UCSD-AML1 (cell line): ENCODE data around the gene AP5Z1.
"Not testable (repeated sequence)": the region's sequence is repeated elsewhere in the genome, so short reads cannot be mapped to it uniquely, and the experiment has no call there.

ENCODE experiments used
- DNase-seq: peaks from one replicate; lab custom pipeline; 2025; ENCODE audit not compliant: unreplicated experiment; lab: John Stamatoyannopoulos, UW

AP5Z1 gene

DNA sequence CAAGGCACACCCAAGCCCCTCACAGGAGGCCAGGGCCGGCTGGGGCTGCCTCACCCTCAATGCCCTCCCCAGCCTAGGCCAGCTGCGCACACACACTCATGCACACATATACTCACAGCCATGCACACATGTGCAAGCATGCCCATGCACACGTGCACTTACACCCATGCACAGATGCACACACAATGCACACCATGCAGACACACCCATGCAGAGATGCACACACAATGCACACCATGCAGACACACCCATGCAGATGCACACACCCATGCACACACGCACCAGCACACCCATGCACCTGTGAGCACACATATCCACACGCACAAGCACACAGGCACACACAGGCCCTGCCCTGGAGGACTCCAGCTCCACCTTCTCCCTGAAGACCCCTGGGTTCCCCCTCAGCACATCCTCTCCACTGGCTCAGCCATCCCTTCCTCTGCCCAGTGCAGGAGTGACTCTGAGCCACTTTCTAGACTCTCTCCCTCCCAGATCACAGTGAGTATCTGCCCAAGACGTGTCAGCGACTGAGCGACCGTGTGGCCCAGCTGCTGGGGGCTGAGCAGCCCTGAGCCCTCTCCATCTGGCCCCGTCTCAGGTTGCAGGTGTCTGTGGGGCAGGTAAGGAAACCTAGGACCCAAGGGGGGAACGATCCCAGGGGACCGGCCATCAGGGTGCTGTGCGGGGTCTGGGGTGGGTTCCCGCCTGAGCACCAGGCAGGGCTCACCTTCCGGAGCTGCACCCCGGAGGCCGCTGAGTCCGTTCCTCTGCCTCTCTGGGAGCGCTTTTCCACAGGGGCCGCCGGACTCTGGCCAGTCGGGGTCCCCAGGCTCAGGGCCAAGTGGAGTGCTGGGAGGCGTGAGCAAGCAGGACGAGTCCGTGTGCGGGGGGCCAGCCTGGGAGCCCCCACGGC, 25.8 kb downstream of the AP5Z1 start:
- no peak for DNase-seq

DNA sequence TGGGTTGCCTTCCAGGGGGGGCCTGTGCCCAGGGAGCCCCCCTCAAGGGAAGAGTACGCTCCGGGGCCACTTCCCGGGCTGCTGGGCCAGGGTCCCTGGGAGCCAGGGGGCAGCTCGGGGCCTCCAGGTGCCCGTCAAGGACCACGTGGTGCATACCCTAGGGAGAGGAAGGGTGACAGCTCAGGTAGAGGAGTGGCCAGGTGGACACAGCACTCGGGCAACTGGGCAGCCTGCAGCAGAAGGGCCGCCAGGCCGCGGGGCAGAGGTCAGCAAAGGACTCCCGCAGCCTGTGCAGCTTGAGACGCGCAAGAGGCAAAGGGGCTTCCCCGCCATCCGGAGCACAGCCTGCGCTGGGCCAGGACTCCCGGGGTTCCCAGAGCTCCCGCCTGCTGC, 26.4 kb downstream of the AP5Z1 start:
- no peak for DNase-seq

DNA sequence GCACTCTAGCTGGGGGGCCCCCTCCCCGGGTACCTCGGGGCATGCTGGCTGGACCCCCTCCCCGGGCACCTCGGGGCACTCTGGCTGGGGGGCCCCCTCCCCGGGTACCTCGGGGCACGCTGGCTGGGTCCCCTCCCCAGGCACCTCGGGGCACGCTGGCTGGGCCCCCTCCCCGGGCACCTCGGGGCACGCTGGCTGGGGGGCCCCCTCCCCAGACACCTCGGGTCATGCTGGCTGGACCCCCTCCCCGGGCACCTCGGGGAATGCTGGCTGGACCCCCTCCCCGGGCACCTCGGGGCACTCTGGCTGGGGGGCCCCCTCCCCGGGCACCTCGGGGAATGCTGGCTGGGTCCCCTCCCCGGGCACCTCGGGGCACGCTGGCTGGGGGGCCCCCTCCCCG, 27.2 kb downstream of the AP5Z1 start:
- DNase-seq, result not testable (repeated sequence)

DNA sequence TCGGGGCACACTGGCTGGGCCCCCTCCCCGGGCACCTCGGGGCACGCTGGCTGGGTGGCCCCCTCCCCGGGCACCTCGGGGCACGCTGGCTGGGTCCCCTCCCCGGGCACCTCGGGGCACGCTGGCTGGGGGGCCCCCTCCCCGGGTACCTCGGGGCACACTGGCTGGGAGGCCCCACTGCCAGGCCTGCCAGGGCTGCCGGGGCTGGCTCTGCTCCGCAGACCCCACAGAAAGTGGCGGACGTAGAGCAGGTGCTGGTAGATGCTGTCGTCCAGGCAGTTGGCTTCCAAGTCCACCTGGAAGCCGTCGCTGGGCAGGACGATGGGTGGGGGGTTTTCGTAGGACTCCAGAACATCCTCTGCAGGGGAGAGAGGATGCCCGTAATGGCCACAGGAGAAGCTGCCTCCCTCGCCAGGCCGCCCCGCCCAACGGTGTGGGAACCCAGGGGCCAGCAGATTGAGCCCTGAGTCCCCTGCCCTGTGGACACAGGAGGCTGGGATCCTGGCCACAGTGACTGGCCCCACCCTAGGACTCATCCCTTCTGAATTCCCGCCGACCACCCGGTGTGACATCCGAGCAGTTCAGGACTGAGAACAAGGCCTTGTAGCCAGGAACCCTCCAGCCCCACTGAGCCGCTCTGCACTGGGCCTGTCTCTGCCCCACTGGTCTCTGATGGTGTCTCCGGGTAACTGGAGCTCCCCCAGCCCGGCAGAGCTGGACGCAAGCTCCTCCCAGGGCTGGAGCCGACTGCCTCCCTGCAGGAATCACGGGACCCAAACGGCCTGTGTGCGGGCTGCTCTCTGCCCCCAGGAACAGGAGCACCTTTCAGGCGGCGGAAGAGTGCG, 28.2 kb downstream of the AP5Z1 start:
- DNase-seq, result no peak

DNA sequence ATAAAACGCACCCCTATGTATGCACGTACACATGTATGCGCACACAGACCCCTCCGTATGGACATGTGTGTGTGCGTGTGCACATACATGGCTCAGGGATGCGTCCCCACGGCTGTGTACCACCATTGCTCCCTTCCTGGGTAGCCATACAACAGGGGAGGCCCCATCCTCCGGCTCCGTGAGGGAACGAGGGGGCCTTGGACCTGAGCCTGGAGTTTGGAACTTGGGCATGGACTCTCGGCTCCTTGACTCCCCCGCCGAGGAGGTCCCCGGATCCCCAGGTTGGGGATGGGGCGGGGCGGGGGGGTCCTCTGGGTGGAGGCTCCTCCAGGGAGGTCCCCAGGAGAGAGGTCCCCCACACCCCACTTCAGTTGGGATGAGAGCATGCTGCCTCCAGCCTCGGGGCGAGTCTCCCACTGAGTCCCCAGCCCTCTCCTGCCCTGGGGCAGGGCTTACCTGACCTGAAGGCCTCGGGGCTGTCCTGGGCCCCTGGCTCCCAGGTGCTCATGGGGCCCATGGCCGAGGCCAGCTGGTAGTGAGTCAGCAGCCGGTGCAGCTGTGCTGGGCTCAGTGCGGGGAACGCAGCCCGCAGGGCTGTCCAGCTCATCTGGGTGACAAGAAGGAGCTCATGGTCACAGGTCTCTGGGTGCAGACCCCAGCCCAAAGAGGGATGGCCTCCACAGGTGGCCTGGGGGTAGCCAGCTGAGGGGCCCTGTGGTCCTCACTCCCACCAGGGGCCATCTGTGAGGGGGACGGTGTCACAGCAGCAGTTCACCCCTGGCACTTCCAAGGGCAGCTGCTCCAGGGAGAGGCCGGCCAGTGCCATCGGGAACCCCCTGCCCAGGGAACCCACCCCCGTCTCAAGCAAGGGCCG, 29.9 kb downstream of the AP5Z1 start:
- no peak for DNase-seq

DNA sequence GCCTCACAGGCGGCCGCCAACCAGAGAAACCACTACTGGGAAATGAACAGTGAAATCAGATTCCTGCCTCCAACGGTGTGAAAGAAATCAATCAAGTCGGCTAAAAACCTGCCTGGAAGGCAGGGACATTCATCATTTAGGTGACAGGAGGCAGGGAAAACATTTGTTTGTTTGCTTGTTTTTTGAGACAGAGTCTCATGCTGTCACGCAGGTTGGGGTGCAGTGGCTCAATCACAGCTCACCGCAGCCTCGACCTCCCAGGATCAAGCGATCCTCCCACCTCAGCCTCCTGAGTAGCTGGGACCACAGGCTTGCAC, 30.5 kb downstream of the AP5Z1 start:
- no peak for DNase-seq

DNA sequence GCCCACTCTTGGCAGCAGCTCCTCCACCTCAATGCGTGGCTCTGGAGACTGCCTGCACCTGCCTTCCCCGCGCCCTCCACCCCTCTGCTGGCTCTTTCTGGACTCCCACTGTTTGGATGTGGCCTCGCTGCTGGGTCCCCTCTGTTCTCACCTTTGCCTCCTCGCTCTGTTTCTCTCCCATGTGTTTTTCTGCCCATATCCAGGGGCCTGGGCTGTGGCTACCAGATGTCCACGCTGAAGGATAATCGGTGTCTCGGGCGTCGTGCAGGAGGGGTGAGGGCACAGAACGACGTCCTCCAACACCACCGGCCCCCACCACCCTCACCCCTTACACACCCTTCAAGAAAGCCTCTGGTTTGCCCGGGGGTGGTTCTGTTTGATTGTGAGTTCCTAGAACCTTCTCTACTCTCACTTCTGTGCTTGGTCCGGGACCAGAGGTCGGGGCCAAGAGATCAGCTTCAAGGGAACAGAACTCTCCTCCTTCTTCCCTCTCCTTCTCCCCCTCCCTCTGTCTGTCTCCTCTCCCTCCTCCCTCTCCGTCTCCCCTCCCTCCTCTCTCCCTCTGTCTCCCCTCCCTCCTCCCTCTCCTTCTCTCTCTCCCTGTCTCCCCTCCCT, 31.7 kb downstream of the AP5Z1 start:
- no peak for DNase-seq

DNA sequence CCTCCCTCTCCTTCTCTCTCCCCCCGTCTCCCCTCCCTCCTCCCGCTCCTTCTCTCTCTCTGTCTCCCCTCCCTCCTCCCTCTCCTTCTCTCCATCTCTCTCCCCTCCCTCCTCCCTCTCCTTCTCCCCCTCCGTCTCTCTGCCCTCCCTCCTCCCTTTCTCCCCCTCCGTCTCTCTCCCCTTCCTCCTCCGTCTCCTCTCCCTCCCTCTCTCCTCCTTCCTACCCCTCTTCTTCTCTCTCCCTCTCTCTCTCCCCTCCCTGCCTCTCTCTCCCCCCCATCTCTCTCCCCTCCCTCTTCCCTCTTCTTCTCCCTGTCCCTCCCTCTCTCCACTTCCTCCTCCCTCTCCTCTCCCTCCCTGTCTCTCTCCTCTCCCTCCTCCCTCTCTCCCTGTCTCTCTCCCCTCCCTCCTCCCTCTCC, 32.2 kb downstream of the AP5Z1 start:
- DNase-seq, result peak; percentile 8

DNA sequence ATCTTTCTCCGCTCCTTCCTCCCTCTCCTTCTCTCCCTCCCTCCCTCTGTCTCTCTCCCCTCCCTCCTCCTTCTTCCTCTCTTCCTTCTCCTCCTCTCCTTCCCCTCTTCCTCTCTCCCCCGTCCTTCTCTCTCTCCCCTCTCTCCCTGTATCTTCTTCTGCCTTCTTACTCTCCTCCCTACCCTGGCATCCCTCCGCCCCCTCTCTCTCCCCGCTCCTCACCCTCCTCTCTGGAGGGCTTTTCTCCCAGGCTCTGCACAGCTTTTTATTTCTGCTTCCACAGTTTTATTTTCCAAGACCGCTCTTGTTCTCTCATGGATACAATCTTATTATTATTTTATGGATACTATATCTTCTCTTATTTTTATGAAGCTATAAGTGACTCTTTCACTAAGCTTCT, 32.6 kb downstream of the AP5Z1 start:
- no peak for DNase-seq

DNA sequence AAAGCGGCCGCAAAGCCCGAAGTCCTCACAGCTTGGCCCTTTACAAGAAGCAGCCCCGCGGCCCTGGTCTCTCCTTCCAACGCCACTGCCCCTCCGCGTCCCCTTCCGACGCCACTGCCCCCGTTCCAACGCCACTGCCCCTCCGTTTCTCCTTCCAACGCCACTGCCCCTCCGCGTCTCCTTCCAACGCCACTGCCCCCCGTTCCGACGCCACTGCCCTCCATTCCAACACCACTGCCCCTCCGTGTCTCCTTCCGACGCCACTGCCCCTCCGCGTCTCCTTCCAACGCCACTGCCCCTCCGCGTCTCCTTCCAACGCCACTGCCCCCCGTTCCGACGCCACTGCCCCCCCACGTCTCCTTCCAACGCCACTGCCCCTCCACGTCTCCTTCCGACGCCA, 33.1 kb downstream of the AP5Z1 start:
- DNase-seq, result no peak

DNA sequence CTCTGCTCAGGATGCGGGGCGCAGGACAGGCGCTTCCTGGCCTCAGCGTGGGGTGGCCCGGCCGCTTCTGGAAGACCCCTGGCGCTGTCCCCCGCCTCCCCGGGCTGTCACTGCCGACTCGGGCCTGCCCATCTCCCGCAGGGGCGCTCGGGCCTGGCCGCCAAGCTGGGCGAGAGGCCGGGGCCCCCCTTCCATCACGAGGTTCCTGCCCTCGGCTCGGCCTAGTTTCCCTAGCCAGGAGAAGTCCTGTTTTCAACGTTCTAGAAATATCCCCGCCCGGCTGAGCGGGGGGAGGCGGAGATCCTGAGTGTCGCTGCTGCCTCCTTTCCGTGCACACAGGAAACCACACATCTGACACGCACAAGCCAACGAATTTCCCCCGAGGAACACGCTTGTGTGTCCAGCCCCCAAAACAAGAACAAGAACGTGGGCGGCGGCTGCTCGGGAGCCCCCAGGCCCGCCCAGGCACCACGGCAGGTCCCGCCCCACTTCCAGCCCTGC, 33.7 kb downstream of the AP5Z1 start:
- DNase-seq, result peak; percentile 77

DNA sequence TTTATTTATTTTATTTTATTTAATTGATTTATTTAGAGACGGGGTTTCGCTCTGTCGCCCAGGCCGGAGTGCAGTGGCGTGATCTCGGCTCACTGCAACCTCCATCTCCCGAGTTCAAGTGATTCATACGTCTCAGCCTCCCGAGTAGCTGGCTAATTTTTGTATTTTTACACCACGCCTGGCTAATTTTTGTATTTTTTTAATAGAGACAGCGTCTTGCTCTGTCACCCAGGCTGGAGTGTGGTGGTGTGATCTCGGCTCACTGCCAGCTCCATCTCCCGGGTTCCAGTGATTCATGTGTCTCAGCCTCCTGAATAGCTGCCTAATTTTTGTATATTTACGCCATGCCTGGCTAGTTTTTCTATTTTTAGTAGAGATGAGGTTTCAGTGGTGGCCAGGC, 34.2 kb downstream of the AP5Z1 start:
- DNase-seq, result no peak

DNA sequence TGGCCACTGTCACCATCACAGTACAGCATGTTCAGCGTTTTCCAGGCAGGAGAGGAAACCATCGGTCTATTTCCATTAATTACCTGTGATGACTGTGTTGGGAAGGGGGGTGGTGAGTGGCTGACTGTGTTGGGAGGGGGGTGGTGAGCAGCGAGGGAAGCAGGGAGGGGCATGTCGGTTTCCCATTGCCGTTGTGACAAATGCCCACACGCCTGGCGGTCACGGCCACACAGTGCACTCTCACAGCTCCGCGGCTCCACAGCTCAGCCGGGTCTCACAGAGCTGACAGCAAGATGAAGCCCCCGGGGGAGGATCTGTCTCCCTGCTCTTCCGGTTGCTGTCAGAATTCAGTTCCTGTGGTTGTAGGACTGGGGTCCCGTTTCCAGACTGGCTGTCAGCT, 39.0 kb downstream of the AP5Z1 start:
- peak; percentile 79 for DNase-seq

DNA sequence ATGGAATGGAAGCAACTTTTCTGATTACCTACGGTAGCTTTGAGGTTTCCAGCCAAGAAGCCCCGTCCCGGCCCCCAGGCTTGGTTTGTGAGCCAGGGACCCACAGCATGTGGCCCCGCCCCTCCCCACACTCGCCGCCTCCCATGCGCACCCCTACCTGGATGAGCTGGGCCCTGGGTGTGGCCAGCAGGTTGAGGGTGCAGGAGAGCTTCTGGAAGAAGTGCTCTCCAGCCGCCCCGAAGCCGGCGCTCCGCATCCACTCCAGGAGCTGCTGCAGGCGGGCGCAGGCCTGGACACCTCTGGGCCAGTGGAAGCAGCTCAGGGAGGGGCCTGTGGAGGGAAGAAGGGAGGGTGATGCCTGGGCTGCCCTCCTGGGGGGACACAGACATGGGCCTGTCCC, 39.7 kb downstream of the AP5Z1 start:
- DNase-seq, result no peak

DNA sequence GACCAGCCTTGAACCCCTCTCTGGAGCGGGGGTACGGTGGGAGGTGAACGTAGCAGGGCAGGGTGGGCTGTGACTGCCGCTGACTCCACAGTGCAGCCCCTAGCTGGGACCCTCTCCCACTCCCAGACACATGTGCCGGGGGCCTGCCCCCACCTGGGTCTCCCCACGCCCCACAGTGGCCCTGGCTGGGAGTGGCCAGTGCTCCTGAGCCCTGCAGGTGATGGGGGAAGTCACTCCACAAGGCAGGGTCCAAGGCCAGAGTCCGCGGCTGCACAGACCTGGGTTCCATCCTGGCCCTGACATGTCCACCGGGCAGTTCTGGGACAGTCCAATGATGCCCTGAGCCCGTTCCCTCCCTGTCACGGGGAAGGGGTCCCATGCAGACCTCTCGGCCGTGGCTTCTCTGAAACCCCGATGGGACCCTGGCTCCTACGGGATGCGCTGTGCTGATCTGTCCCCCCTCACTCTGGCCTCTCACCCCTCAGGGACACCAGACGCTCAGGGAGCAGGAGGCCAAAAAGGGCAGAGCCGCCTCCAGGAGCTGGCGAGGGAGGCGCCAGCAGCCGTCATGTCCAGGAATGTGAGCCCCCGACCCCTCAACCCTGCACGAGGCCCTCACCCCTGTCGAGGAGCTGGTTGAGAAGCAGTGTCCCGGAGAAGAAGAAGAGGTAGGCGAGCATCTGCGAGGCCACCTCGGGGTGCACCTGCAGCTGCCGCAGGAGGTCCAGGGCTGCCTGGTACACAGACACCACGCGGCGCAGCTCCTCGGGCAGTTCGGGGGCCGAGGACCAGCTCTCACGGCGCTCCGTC, 40.4 kb downstream of the AP5Z1 start:
- DNase-seq, result peak; percentile 10

DNA sequence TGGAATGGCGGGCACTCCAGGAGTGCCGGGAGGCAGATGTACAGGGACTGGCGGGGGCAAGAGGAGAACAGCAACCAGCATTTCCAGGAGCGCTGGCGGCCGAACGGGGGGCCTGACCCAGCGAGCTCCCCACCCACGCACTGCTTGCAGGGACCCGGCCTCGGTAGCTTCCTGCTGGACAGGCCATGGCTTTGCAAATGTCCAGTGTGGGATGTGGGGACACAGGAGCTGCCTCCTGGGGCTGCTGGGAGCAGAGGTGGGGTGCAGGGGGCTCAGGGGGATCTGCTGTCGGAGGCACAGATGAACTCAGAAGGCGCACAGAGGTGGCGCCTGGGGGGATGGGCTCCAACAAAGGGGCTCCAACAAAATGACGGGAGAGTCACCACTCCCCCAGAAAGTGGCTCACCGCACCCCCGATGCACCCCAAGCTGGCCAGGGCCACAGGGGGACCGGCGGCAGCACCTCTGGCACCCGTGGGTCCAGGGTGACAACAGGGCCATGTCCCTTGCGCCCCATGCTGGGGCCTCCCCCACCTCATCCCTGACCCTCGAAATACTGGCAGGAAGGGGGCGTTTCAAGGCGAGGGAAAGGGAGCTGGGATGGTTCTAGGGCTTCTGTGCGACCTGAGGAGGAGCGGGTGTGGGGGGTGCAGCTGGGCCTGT, 41.1 kb downstream of the AP5Z1 start:
- no peak for DNase-seq

DNA sequence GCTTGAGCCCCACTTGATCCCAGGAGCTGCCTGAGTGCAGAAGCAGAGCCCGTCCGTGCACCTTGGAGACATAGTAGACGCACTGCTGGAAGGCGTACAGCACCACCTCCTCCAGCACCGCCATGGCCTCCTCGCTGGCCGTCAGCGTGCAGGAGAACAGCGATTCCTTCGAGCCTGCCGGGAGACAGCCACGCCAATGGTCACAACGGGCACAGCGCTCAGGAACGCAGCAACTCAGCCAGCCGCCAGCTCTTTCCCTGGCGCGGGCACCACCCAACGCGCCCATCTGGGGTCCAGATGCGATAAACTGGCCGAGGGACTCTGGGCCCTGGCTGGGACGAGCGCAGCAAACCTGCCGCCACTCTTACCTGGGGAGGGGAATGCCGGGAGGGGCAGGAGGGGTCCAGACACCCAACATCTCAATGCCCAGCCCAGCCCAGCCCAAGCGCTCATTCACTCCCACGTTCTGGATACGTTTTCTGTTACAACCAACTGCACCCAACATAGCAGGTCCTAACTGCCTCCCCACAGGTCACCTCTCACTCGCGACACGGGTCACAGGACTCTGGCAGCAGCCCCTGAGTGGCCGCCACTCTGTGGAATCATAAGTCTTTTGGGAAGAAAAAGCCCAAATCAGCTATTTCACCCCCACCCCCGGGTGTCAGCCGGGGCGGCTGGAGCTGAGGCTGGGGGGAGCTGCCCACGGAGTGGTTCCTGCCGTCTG, 41.9 kb downstream of the AP5Z1 start:
- DNase-seq, result no peak

DNA sequence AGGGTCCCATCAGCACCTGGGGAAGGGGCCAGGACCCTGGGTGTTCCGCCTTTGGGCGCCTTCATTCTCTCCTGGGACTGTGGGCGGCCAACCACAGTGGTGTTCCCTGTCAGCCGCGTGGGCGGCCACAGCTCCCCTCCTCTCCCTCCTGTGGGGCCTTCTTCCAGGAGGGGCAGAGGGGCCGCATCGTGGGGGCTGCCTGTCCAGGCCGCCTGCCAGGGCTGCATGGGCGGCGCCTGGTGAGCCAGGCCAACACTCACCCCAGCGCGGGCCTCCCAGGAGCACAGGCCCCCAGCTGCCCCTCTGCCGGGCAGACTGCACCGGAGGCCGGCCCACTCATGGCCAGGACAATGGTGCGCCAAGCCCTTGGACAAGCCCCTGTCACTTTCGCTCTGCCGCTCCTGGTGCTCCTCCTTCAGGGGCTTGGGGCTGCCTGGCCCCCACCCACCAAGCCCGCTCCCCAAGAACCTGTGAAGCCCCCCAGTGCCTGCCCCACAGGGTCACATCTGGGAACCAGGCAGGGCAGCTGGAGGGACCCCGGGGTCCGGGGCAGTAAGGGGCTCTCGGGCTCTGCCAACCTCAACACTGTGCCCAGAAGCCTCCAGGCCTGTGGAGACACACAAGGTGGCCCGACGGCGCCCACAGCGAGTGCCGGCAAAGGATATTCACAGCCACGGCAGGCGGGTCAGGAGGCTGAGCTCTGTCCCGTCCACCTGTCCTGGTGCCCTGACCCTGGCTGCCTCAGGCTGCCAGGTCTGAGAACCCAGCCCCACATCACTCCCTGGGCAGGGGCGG, 42.8 kb downstream of the AP5Z1 start:
- DNase-seq, result no peak
